Neural crest cell (in vitro differentiated cells): ENCODE data around the gene HDAC4. TPM values are rescaled to one million over a fixed set of nuclear protein-coding genes. Genes with fewer than 3 reads are reported as not detected.

Experiments
- DNase-seq: peaks from one replicate; pipeline ENCODE4 v3.0.0; 2021; ENCODE audit warnings: low read depth, mixed read lengths, low spot score
- H3K27ac Mint-ChIP-seq: one replicate; pipeline ENCODE4 v1.8.0; 2021; ENCODE audit warnings: mild to moderate bottlenecking, mixed read lengths; ENCODE audit not compliant: unreplicated experiment
- H3K27me3 Mint-ChIP-seq: 2 replicates; pipeline ENCODE4 v1.8.0; 2021; ENCODE audit warnings: low read depth, mild to moderate bottlenecking, mixed read lengths
- H3K36me3 Mint-ChIP-seq: 2 replicates; pipeline ENCODE4 v1.8.0; 2021; ENCODE audit warnings: low read depth, mild to moderate bottlenecking, mixed read lengths
- H3K4me1 Mint-ChIP-seq: 2 replicates; pipeline ENCODE4 v1.8.0; 2021; ENCODE audit warnings: mixed read lengths
- H3K4me3 Mint-ChIP-seq: one replicate; pipeline ENCODE4 v1.8.0; 2021; ENCODE audit warnings: mild to moderate bottlenecking, mixed read lengths
- H3K9me3 Mint-ChIP-seq: 2 replicates; pipeline ENCODE4 v1.8.0; 2021; ENCODE audit warnings: mixed read lengths
- CTCF ChIP-seq: fragments of 200-600 bp; sonication (generic); conservative IDR thresholded peaks from 2 replicates; pipeline ENCODE4 v1.5.0; 2021; ENCODE audit warnings: antibody characterized with exemption, mild to moderate bottlenecking
- total RNA-seq: library from RNA; stranded (reverse); gene quantifications from 2 replicates; pipeline ENCODE4 v1.2.1, GENCODE V29; 2021

HDAC4 gene
- total RNA-seq, 1 donor from 2014 or later, result 52.1 TPM

GRCh38 chr2:239187464-239188253 is 213.2 kb downstream of the HDAC4 start:
- no peak for TF ChIP-seq CTCF
- DNase-seq, result no peak
- Mint-ChIP-seq H3K9me3 (no peaks in the 10 kb centered on the region), H3K4me3 (no peak overlapping the region), H3K27me3 (no peaks in the 10 kb centered on the region), H3K36me3 (peaks cover 25% of the 10 kb centered on the region), H3K4me1 (peaks cover 29% of the 10 kb centered on the region), H3K27ac (peak overlapping the region; percentile 6)

- no peak for DNase-seq
- Mint-ChIP-seq H3K27ac (peak overlapping the region; percentile 19), H3K9me3 (no peaks in the 10 kb centered on the region), H3K27me3 (no peaks in the 10 kb centered on the region), H3K4me3 (no peak overlapping the region), H3K4me1 (peaks cover 28% of the 10 kb centered on the region), H3K36me3 (peaks cover 25% of the 10 kb centered on the region)
- no peak for TF ChIP-seq CTCF
Measured at GRCh38 chr2:239186516-239187357, 214.1 kb downstream of the HDAC4 start.

GRCh38 chr2:239184968-239185903 is 215.6 kb downstream of the HDAC4 start:
- DNase-seq, result no peak
- H3K9me3 Mint-ChIP-seq, result no peaks in the 10 kb centered on the region
- no peak overlapping the region for H3K4me3 Mint-ChIP-seq
- H3K27me3 Mint-ChIP-seq, result no peaks in the 10 kb centered on the region
- no peak for TF ChIP-seq CTCF
- H3K4me1 Mint-ChIP-seq, result peaks cover 20% of the 10 kb centered on the region
- H3K27ac Mint-ChIP-seq, result no peak overlapping the region
- H3K36me3 Mint-ChIP-seq, result peaks cover 20% of the 10 kb centered on the region

GRCh38 chr2:239184179-239184578 is 216.6 kb downstream of the HDAC4 start:
- peaks cover 18% of the 10 kb centered on the region for H3K36me3 Mint-ChIP-seq
- H3K4me3 Mint-ChIP-seq, result no peak overlapping the region
- H3K27ac Mint-ChIP-seq, result peak overlapping the region; percentile 27
- no peak for TF ChIP-seq CTCF
- H3K27me3 Mint-ChIP-seq, result no peaks in the 10 kb centered on the region
- H3K4me1 Mint-ChIP-seq, result peaks cover 18% of the 10 kb centered on the region
- no peak for DNase-seq
- no peaks in the 10 kb centered on the region for H3K9me3 Mint-ChIP-seq
